ENCODE data around the gene TBC1D14.

- TF ChIP-seq CTCF (IDR thresholded peaks at IDR 0.05; ENCODE audit: control extremely low read depth in 1 of 3, insufficient read depth in 1 of 3, low read depth in 1 of 3, low read length in 3 of 3): no peak
- TF ChIP-seq POLR2A (IDR thresholded peaks at IDR 0.05; ENCODE audit: control extremely low read depth in 1 of 2, low read depth in 2 of 2, low read length in 2 of 2): no peak
- no peak for TF ChIP-seq ZNF274 (IDR thresholded peaks at IDR 0.05; ENCODE audit: borderline replicate concordance, extremely low read depth, low read length)
- no peak for TF ChIP-seq SUZ12 (IDR thresholded peaks at IDR 0.05; ENCODE audit: low read length)
- no peak for TF ChIP-seq JUN (IDR thresholded peaks at IDR 0.05; ENCODE audit: low read depth, low read length)
- TF ChIP-seq EZH2 (IDR thresholded peaks at IDR 0.05; ENCODE audit: low read depth, low read length, severe bottlenecking): no peak
- no peak for TF ChIP-seq RFX5 (IDR thresholded peaks at IDR 0.05; ENCODE audit: borderline replicate concordance, low read depth, low read length)
Observed at GRCh38 chr4:7027284-7027683, 117.7 kb downstream of the TBC1D14 start.
